Mesendoderm (in vitro differentiated cells): Measurements from ENCODE around the gene HEBP2.

ENCODE experiments used
- DNase-seq: peaks from one replicate; pipeline ENCODE4 v3.0.0; 2013
- H2AK5ac ChIP-seq: 2 replicates; pipeline ENCODE4 v1.6.1; 2013; ENCODE audit warnings: low read length, inconsistent platforms
- H2BK120ac ChIP-seq: 2 replicates; pipeline ENCODE4 v1.6.1; 2013; ENCODE audit warnings: low read depth, mild to moderate bottlenecking, low read length, moderate library complexity, mixed read lengths
- H2BK15ac ChIP-seq: replicated peaks from 2 replicates; pipeline ENCODE4 v1.6.1; 2013; ENCODE audit warnings: low read depth, mild to moderate bottlenecking, moderate library complexity
- H2BK5ac ChIP-seq: 2 replicates; pipeline ENCODE4 v1.6.1; 2013; ENCODE audit warnings: low read length, inconsistent platforms
- H3K18ac ChIP-seq: 2 replicates; pipeline ENCODE4 v1.6.1; 2013; ENCODE audit warnings: mild to moderate bottlenecking, low read length, mixed read lengths
- H3K23ac ChIP-seq: one replicate; pipeline ENCODE4 v1.6.1; 2013; ENCODE audit warnings: low read length
- H3K27ac ChIP-seq: 2 replicates; pipeline ENCODE4 v1.5.1; 2013; ENCODE audit warnings: low read depth, mild to moderate bottlenecking, inconsistent platforms, low read length, moderate library complexity
- H3K27me3 ChIP-seq: 2 replicates; pipeline ENCODE4 v1.6.1; 2013; ENCODE audit warnings: low read length, control low read depth, mild to moderate bottlenecking, inconsistent platforms; ENCODE audit not compliant: insufficient read depth, poor library complexity
- H3K36me3 ChIP-seq: 2 replicates; pipeline ENCODE4 v1.6.1; 2013; ENCODE audit warnings: low read length, inconsistent platforms; ENCODE audit not compliant: control insufficient read depth, insufficient read depth
- H3K4ac ChIP-seq: one replicate; pipeline ENCODE4 v1.6.1; 2013; ENCODE audit warnings: low read depth, mild to moderate bottlenecking, low read length, moderate library complexity
- H3K4me1 ChIP-seq: 2 replicates; pipeline ENCODE4 v1.6.1; 2013; ENCODE audit warnings: low read depth, low read length, inconsistent platforms; ENCODE audit not compliant: control insufficient read depth
- H3K4me2 ChIP-seq: 2 replicates; pipeline ENCODE4 v1.6.1; 2013; ENCODE audit warnings: low read length
- H3K4me3 ChIP-seq: 2 replicates; pipeline ENCODE4 v1.5.1; 2013; ENCODE audit warnings: mild to moderate bottlenecking, low read length
- H3K56ac ChIP-seq: one replicate; pipeline ENCODE4 v1.6.1; 2013; ENCODE audit warnings: low read length
- H3K79me1 ChIP-seq: 2 replicates; pipeline ENCODE4 v1.6.1; 2013; ENCODE audit warnings: low read length, inconsistent platforms
- H3K79me2 ChIP-seq: 2 replicates; pipeline ENCODE4 v1.6.1; 2013; ENCODE audit warnings: mild to moderate bottlenecking, low read length; ENCODE audit not compliant: control insufficient read depth, insufficient read depth
- H3K9ac ChIP-seq: 2 replicates; pipeline ENCODE4 v1.6.1; 2013; ENCODE audit warnings: low read length, inconsistent platforms
- H4K5ac ChIP-seq: one replicate; pipeline ENCODE4 v1.6.1; 2013; ENCODE audit warnings: low read length
- H4K8ac ChIP-seq: one replicate; pipeline ENCODE4 v1.6.1; 2013; ENCODE audit warnings: low read depth, mild to moderate bottlenecking, control low read depth, low read length, moderate library complexity
- WGBS: extraction: QIAGEN DNeasy Blood & Tissue Kit; methylation state at CpG from one replicate; pipeline ENCODE4 v1.1.7; 2013; ENCODE audit warnings: low lambda C conversion rate, missing lambda C conversion rate; ENCODE audit not compliant: insufficient coverage; ENCODE audit errors: extremely low coverage; 5-methylcytosine and 5-hydroxymethylcytosine counted together

The HEBP2 gene

DNA sequence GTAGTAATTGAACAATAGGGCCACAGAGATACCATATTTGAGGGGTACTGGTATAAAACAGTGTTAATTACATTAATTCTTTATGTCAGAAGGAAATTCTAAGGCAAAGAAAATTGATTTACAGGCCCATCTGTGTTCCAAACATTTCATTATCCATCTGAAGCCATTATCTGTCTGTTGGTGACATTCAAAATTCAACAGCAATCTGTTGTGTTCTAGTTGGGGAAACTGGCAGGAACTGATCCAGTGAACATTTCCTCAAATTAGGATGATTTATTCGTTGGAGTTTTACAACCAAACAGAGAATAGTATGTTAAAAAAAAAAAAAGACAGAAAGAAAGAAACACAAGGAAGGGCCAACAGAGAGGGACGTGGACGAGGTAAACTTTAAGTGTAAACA lies 30.1 kb downstream of the HEBP2 start:
- Histone ChIP-seq H4K5ac (no peak overlapping the region), H3K4me1 (no peaks in the 10 kb centered on the region), H3K79me2 (no peaks in the 10 kb centered on the region), H2AK5ac (no peak overlapping the region), H3K18ac (no peak overlapping the region), H3K56ac (no peak overlapping the region), H3K9ac (no peak overlapping the region), H2BK120ac (no peak overlapping the region), H3K23ac (no peak overlapping the region), H3K4me2 (no peak overlapping the region), H2BK5ac (no peak overlapping the region), H3K79me1 (no peaks in the 10 kb centered on the region), H3K4me3 (no peak overlapping the region), H2BK15ac (no peak overlapping the region), H3K27me3 (no peaks in the 10 kb centered on the region), H3K36me3 (no peaks in the 10 kb centered on the region), H4K8ac (no peak overlapping the region), H3K4ac (no peak overlapping the region), H3K27ac (no peak overlapping the region)
- no CpG with 5 or more reads among the region's 3 CpGs for WGBS
- no peak for DNase-seq

DNA sequence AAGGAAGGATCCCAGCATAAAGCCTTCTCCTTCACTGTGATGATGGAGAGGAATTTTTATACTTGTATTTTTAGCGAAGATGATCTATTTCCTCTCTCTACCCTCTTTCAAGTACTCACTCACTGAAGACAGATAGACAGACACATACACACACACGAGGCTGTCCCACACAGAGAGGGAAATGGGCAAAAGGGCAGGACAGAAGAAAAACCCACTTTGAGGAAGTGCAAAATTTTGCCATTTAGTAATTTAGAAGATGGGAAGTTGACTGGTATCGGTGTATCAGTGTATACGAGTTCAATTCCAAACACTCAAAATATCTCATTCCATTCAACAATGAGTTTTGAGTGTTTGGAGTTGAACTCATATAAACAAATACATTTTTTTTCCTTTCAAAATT lies 30.9 kb downstream of the HEBP2 start:
- Histone ChIP-seq H3K56ac (no peak overlapping the region), H4K8ac (no peak overlapping the region), H3K4me3 (no peak overlapping the region), H3K79me2 (no peaks in the 10 kb centered on the region), H3K4me1 (no peaks in the 10 kb centered on the region), H2BK5ac (no peak overlapping the region), H3K4me2 (no peak overlapping the region), H3K9ac (no peak overlapping the region), H3K4ac (no peak overlapping the region), H3K18ac (no peak overlapping the region), H2BK120ac (no peak overlapping the region), H3K79me1 (no peaks in the 10 kb centered on the region), H4K5ac (no peak overlapping the region), H3K23ac (no peak overlapping the region), H2BK15ac (no peak overlapping the region), H2AK5ac (no peak overlapping the region), H3K27ac (no peak overlapping the region), H3K27me3 (no peaks in the 10 kb centered on the region), H3K36me3 (no peaks in the 10 kb centered on the region)
- WGBS, result no CpG with 5 or more reads among the region's 4 CpGs
- DNase-seq, result no peak

DNA sequence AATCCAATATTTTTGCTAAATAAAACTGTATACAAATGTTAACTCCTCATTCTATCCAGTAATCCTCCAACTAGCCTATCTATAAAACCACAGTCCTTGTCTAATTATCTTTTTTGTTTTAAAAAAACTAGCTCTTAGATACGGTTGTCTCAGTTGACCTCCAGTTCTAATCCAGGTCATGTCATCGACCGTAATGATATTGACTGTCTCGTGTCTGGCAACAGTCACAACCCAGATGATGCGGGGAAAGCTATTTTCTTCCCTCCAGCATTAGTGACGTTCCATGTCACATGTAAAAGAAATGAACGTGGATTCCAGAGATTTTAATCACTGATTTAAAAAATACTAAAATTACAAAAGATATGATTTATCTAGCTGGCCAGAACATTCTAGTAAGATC lies 35.5 kb downstream of the HEBP2 start:
- H3K9ac ChIP-seq, result no peak overlapping the region
- no CpG with 5 or more reads among the region's 7 CpGs for WGBS
- no peaks in the 10 kb centered on the region for H3K79me2 ChIP-seq
- no peak overlapping the region for H3K18ac ChIP-seq
- no peak overlapping the region for H3K4ac ChIP-seq
- H3K79me1 ChIP-seq, result no peaks in the 10 kb centered on the region
- H4K5ac ChIP-seq, result no peak overlapping the region
- H3K4me2 ChIP-seq, result no peak overlapping the region
- H3K27me3 ChIP-seq, result no peaks in the 10 kb centered on the region
- H2BK120ac ChIP-seq, result no peak overlapping the region
- H3K23ac ChIP-seq, result no peak overlapping the region
- H3K4me1 ChIP-seq, result no peaks in the 10 kb centered on the region
- H2BK5ac ChIP-seq, result no peak overlapping the region
- DNase-seq, result no peak
- H3K36me3 ChIP-seq, result no peaks in the 10 kb centered on the region
- H3K27ac ChIP-seq, result no peak overlapping the region
- no peak overlapping the region for H2BK15ac ChIP-seq
- no peak overlapping the region for H2AK5ac ChIP-seq
- H3K56ac ChIP-seq, result no peak overlapping the region
- H3K4me3 ChIP-seq, result no peak overlapping the region
- H4K8ac ChIP-seq, result no peak overlapping the region

DNA sequence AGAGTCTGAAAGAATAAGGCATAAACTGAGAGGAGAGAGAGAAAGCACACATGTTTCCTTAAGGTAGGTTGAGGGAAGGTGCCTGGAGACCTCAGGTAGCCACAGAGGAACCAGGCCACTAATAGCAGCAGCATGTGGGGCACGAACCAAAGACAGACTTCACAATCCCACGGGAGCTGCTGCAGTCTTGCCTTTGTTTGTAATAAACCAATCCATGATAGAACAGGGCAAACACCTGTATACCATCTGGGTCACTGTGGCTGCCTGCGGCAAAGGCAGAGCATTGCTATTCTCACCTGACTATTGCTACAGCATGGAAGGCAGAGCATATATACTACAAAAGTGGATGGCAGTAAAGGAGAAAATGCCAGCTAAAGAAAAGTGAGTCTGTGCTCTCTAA lies 36.3 kb downstream of the HEBP2 start:
- Histone ChIP-seq H4K5ac (no peak overlapping the region), H3K79me2 (no peaks in the 10 kb centered on the region), H3K18ac (no peak overlapping the region), H3K27ac (no peak overlapping the region), H3K27me3 (no peaks in the 10 kb centered on the region), H2AK5ac (no peak overlapping the region), H2BK15ac (no peak overlapping the region), H3K4me2 (no peak overlapping the region), H4K8ac (no peak overlapping the region), H3K4me3 (no peak overlapping the region), H3K4ac (no peak overlapping the region), H3K56ac (no peak overlapping the region), H2BK5ac (no peak overlapping the region), H3K79me1 (no peaks in the 10 kb centered on the region), H3K9ac (no peak overlapping the region), H3K4me1 (no peaks in the 10 kb centered on the region), H3K36me3 (no peaks in the 10 kb centered on the region), H3K23ac (no peak overlapping the region), H2BK120ac (no peak overlapping the region)
- no peak for DNase-seq
- no CpG with 5 or more reads among the region's 3 CpGs for WGBS

DNA sequence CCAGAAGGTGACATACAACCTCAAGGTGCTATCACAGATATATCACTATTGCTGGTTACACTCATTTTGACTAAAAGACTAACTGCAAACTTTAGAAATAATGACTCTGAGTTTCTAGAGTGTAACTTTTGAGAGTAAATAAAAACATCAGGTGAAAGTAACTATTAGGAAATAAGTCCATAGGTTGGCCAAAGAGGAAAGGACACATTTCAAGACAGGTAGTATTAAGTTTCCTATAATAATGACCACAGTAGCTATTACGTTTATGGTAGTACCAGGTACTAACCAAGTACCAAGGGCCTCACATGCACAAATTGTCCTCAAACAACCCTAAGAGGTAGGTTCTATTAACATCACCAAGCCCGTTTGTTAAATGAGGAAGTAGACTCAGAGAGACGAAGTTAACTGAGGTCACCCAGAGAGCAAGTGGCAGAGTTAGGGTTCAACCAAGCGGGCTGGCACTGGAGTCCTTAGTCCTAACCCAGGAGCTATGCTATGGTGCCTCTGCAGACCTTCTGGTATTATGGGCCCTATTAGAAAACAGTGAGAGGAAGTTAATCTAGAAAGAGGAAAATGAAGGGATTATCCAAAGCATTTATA lies 36.8 kb downstream of the HEBP2 start:
- Histone ChIP-seq H3K79me2 (no peaks in the 10 kb centered on the region), H2BK120ac (no peak overlapping the region), H3K56ac (no peak overlapping the region), H3K4me2 (no peak overlapping the region), H4K8ac (no peak overlapping the region), H2AK5ac (no peak overlapping the region), H3K36me3 (no peaks in the 10 kb centered on the region), H3K23ac (no peak overlapping the region), H3K27me3 (no peaks in the 10 kb centered on the region), H3K27ac (no peak overlapping the region), H3K4me3 (no peak overlapping the region), H2BK15ac (no peak overlapping the region), H3K4ac (no peak overlapping the region), H3K18ac (no peak overlapping the region), H4K5ac (no peak overlapping the region), H3K79me1 (no peaks in the 10 kb centered on the region), H2BK5ac (no peak overlapping the region), H3K9ac (no peak overlapping the region), H3K4me1 (no peaks in the 10 kb centered on the region)
- WGBS, result no CpG with 5 or more reads among the region's 4 CpGs
- DNase-seq, result no peak

DNA sequence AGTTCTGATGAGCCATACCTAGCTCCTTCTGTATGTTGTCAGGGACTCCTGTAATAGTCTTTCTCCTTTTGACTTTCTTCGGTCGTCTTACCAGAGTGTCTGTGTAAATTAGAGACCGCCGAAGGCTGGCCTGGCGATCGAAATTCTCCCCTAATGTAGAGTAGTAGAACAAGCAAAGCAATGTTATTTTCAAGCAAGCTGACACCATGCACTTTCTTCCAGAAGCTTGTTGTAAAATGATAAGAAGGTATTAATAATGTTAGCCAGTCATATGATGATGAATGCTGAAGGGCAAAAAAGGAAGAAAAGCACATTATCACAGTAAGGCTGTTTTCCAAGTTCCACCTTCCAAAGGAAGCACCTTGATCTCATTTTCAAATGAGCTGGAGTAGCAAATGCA lies 37.9 kb downstream of the HEBP2 start:
- H2BK5ac ChIP-seq, result no peak overlapping the region
- no peak overlapping the region for H3K4me2 ChIP-seq
- no peak overlapping the region for H3K4ac ChIP-seq
- no peaks in the 10 kb centered on the region for H3K4me1 ChIP-seq
- peaks cover 2% of the 10 kb centered on the region for H3K27me3 ChIP-seq
- H4K5ac ChIP-seq, result no peak overlapping the region
- no peak overlapping the region for H2BK15ac ChIP-seq
- no peak for DNase-seq
- WGBS, result no CpG with 5 or more reads among the region's 6 CpGs
- H3K18ac ChIP-seq, result no peak overlapping the region
- H3K56ac ChIP-seq, result no peak overlapping the region
- no peak overlapping the region for H3K9ac ChIP-seq
- no peak overlapping the region for H2AK5ac ChIP-seq
- peaks cover 3% of the 10 kb centered on the region for H3K36me3 ChIP-seq
- H3K27ac ChIP-seq, result no peak overlapping the region
- H3K79me2 ChIP-seq, result no peaks in the 10 kb centered on the region
- H4K8ac ChIP-seq, result no peak overlapping the region
- no peaks in the 10 kb centered on the region for H3K79me1 ChIP-seq
- no peak overlapping the region for H2BK120ac ChIP-seq
- no peak overlapping the region for H3K4me3 ChIP-seq
- no peak overlapping the region for H3K23ac ChIP-seq
